ENCODE results near the gene XPNPEP2. TPM values are rescaled to one million over a fixed set of nuclear protein-coding genes. Genes with fewer than 3 reads are reported as not detected.

XPNPEP2 gene
- total RNA-seq, 2 experiments from 2014 or later, result 0.43 to 0.63 TPM

- Mint-ChIP-seq H3K36me3 (ENCODE audit: low read depth) (peaks cover 56% of the 10 kb centered on the region), H3K27ac (peak overlapping the region; percentile 97), H3K9me3 (ENCODE audit: low read depth) (no peaks in the 10 kb centered on the region), H3K4me1 (peaks cover 47% of the 10 kb centered on the region), H3K4me3 (peak overlapping the region; percentile 79), H3K27me3 (no peaks in the 10 kb centered on the region)
- ChIA-PET CTCF (interaction anchor here (0.5 to 2.3 kb wide), 3 partner anchors 8 to 173 kb away, joined by 3 to 7 read pairs (median 3); no protein-coding TSS in a partner anchor), POLR2A (interaction anchor here (1.2 to 2.2 kb wide), 2 partner anchors 8 to 25 kb away, joined by 5 to 13 read pairs; no protein-coding TSS in a partner anchor)
- peak; percentile 41 for DNase-seq
- intact Hi-C loops (cut with DNase I, micrococcal nuclease), result loop anchor here (1.0 to 5.0 kb wide), 7 partner anchors 11 to 1122 kb away; partner anchors contain the start of genes BCORL1 (in 1 of the 2), ENOX2 (in 1 of the 2), RAB33A (in 1 of the 2) and UTP14A (in 1 of the 2)
- no peak for ATAC-seq
Observed at GRCh38 chrX:129780441-129781105, 41.8 kb downstream of the XPNPEP2 start.

GRCh38 chrX:129781134-129781672, 42.4 kb downstream of the XPNPEP2 start:
- Mint-ChIP-seq H3K4me1 (peaks cover 50% of the 10 kb centered on the region), H3K27me3 (no peaks in the 10 kb centered on the region), H3K9me3 (ENCODE audit: low read depth) (no peaks in the 10 kb centered on the region), H3K27ac (peak overlapping the region; percentile 97), H3K36me3 (ENCODE audit: low read depth) (peaks cover 61% of the 10 kb centered on the region), H3K4me3 (peak overlapping the region; percentile 79)
- intact Hi-C loops (cut with DNase I, micrococcal nuclease), result loop anchor here (1.0 to 5.0 kb wide), 7 partner anchors 12 to 1121 kb away; partner anchors contain the start of genes BCORL1 (in 1 of the 2), ENOX2 (in 1 of the 2), RAB33A (in 1 of the 2) and UTP14A (in 1 of the 2)
- ATAC-seq, result peak; percentile 80
- ChIA-PET CTCF (interaction anchor here (0.5 to 2.3 kb wide), 6 partner anchors 9 to 279 kb away, joined by 3 to 7 read pairs (median 4); no protein-coding TSS in a partner anchor), POLR2A (interaction anchor here (0.9 to 2.2 kb wide), 2 partner anchors 9 to 21 kb away, joined by 5 to 13 read pairs; no protein-coding TSS in a partner anchor)
- peak; percentile 91 for DNase-seq

- Mint-ChIP-seq H3K36me3 (ENCODE audit: low read depth) (peaks cover 65% of the 10 kb centered on the region), H3K9me3 (ENCODE audit: low read depth) (no peaks in the 10 kb centered on the region), H3K4me1 (peaks cover 52% of the 10 kb centered on the region), H3K27me3 (no peaks in the 10 kb centered on the region), H3K4me3 (peak overlapping the region; percentile 79), H3K27ac (peak overlapping the region; percentile 91)
- intact Hi-C loops (cut with DNase I, micrococcal nuclease), result loop anchor here (1.0 to 5.0 kb wide), 7 partner anchors 13 to 1120 kb away; partner anchors contain the start of genes BCORL1 (in 1 of the 2), ENOX2 (in 1 of the 2), RAB33A (in 1 of the 2) and UTP14A (in 1 of the 2)
- peak; percentile 66 for DNase-seq
- ATAC-seq, result peak; percentile 28
- POLR2A ChIA-PET, result interaction anchor here (0.9 to 2.2 kb wide), 2 partner anchors 9 to 22 kb away, joined by 5 to 13 read pairs; no protein-coding TSS in a partner anchor
- CTCF ChIA-PET, result interaction anchor here (0.5 to 2.3 kb wide), 5 partner anchors 10 to 279 kb away, joined by 3 to 7 read pairs (median 4); no protein-coding TSS in a partner anchor
Observed at GRCh38 chrX:129781680-129782495, 43.1 kb downstream of the XPNPEP2 start.

GRCh38 chrX:129782706-129783105, 43.9 kb downstream of the XPNPEP2 start:
- H3K36me3 Mint-ChIP-seq (ENCODE audit: low read depth), result peaks cover 72% of the 10 kb centered on the region
- no peaks in the 10 kb centered on the region for H3K9me3 Mint-ChIP-seq (ENCODE audit: low read depth)
- no peaks in the 10 kb centered on the region for H3K27me3 Mint-ChIP-seq
- peaks cover 57% of the 10 kb centered on the region for H3K4me1 Mint-ChIP-seq
- no peak for ATAC-seq
- peak overlapping the region; percentile 91 for H3K27ac Mint-ChIP-seq
- H3K4me3 Mint-ChIP-seq, result peak overlapping the region; percentile 79
- CTCF ChIA-PET, result interaction anchor here (1.2 to 1.8 kb wide), 5 partner anchors 8 to 41 kb away, joined by 3 to 8 read pairs (median 3); no protein-coding TSS in a partner anchor
- DNase-seq, result no peak
- POLR2A ChIA-PET, result interaction anchor here (1.3 to 2.2 kb wide), 2 partner anchors 10 to 27 kb away, joined by 4 to 13 read pairs; no protein-coding TSS in a partner anchor
- intact Hi-C loops (cut with DNase I, micrococcal nuclease), result loop anchor here (5.0 kb wide), 3 partner anchors 200 to 1120 kb away; partner anchors contain the start of genes BCORL1 (in 1 of the 2), ENOX2 (in 1 of the 2) and RAB33A (in 1 of the 2)

- intact Hi-C loops (cut with DNase I, micrococcal nuclease), result loop anchor here (5.0 kb wide), 3 partner anchors 199 to 1119 kb away; partner anchors contain the start of genes BCORL1 (in 1 of the 2), ENOX2 (in 1 of the 2) and RAB33A (in 1 of the 2)
- peak; percentile 51 for DNase-seq
- ATAC-seq, result peak; percentile 5
- CTCF ChIA-PET, result interaction anchor here (0.5 to 1.8 kb wide), 7 partner anchors 8 to 124 kb away, joined by 3 to 8 read pairs (median 3); no protein-coding TSS in a partner anchor
- Mint-ChIP-seq H3K9me3 (ENCODE audit: low read depth) (no peaks in the 10 kb centered on the region), H3K27me3 (no peaks in the 10 kb centered on the region), H3K27ac (peak overlapping the region; percentile 91), H3K4me1 (peaks cover 54% of the 10 kb centered on the region), H3K36me3 (ENCODE audit: low read depth) (peaks cover 73% of the 10 kb centered on the region), H3K4me3 (peak overlapping the region; percentile 79)
- POLR2A ChIA-PET, result interaction anchor here (1.3 kb wide), 1 partner anchor 27 kb away, joined by 4 read pairs; no protein-coding TSS in a partner anchor
Observed at GRCh38 chrX:129783291-129783713, 44.5 kb downstream of the XPNPEP2 start.

GRCh38 chrX:129784371-129784770, 45.6 kb downstream of the XPNPEP2 start:
- POLR2A ChIA-PET, result no interaction called here
- no peaks in the 10 kb centered on the region for H3K9me3 Mint-ChIP-seq (ENCODE audit: low read depth)
- CTCF ChIA-PET, result interaction anchor here (1.2 to 1.8 kb wide), 3 partner anchors 28 to 47 kb away, joined by 3 to 8 read pairs (median 3); no protein-coding TSS in a partner anchor
- ATAC-seq (no peak), DNase-seq (no peak)
- H3K36me3 Mint-ChIP-seq (ENCODE audit: low read depth), result peaks cover 72% of the 10 kb centered on the region
- H3K4me3 Mint-ChIP-seq, result peak overlapping the region; percentile 79
- intact Hi-C loops (cut with DNase I, micrococcal nuclease), result loop anchor here (5.0 kb wide), 3 partner anchors 198 to 1118 kb away; partner anchors contain the start of genes BCORL1 (in 1 of the 2), ENOX2 (in 1 of the 2) and RAB33A (in 1 of the 2)
- H3K4me1 Mint-ChIP-seq, result peaks cover 45% of the 10 kb centered on the region
- H3K27me3 Mint-ChIP-seq, result no peaks in the 10 kb centered on the region
- peak overlapping the region; percentile 91 for H3K27ac Mint-ChIP-seq

- ChIA-PET POLR2A (no interaction called here), CTCF (interaction anchor here (0.6 to 1.4 kb wide), 2 partner anchors 48 to 473 kb away, joined by 3 read pairs; no protein-coding TSS in a partner anchor)
- Mint-ChIP-seq H3K4me3 (peak overlapping the region; percentile 49), H3K27ac (peak overlapping the region; percentile 84), H3K27me3 (no peaks in the 10 kb centered on the region), H3K4me1 (peaks cover 43% of the 10 kb centered on the region), H3K36me3 (ENCODE audit: low read depth) (peaks cover 72% of the 10 kb centered on the region), H3K9me3 (ENCODE audit: low read depth) (no peaks in the 10 kb centered on the region)
- ATAC-seq (no peak), DNase-seq (no peak)
- intact Hi-C loops (cut with DNase I, micrococcal nuclease), result no loop called here
Observed at GRCh38 chrX:129785160-129785947, 46.6 kb downstream of the XPNPEP2 start.

- DNase-seq, result no peak
Observed at GRCh38 chrX:129786210-129786651, 47.5 kb downstream of the XPNPEP2 start.

GRCh38 chrX:129787336-129788055, 48.7 kb downstream of the XPNPEP2 start:
- intact Hi-C loops (cut with DNase I, micrococcal nuclease), result no loop called here
- peaks cover 43% of the 10 kb centered on the region for H3K4me1 Mint-ChIP-seq
- POLR2A ChIA-PET, result no interaction called here

More at GRCh38 chrX:129786210-129786651, 47.5 kb downstream of the XPNPEP2 start:
- ChIA-PET CTCF (no interaction called here), POLR2A (no interaction called here)
- Mint-ChIP-seq H3K36me3 (ENCODE audit: low read depth) (peaks cover 64% of the 10 kb centered on the region), H3K27me3 (no peaks in the 10 kb centered on the region), H3K9me3 (ENCODE audit: low read depth) (no peaks in the 10 kb centered on the region), H3K4me3 (peak overlapping the region; percentile 49), H3K27ac (peak overlapping the region; percentile 84), H3K4me1 (peaks cover 43% of the 10 kb centered on the region)
- intact Hi-C loops (cut with DNase I, micrococcal nuclease), result no loop called here
- ATAC-seq, result no peak

More at GRCh38 chrX:129787336-129788055, 48.7 kb downstream of the XPNPEP2 start:
- CTCF ChIA-PET, result interaction anchor here (1.4 kb wide), 1 partner anchor 28 kb away, joined by 3 read pairs; no protein-coding TSS in a partner anchor
- Mint-ChIP-seq H3K36me3 (ENCODE audit: low read depth) (peaks cover 60% of the 10 kb centered on the region), H3K9me3 (ENCODE audit: low read depth) (no peaks in the 10 kb centered on the region), H3K27me3 (no peaks in the 10 kb centered on the region), H3K4me3 (no peak overlapping the region), H3K27ac (peak overlapping the region; percentile 83)
- DNase-seq (no peak), ATAC-seq (no peak)

All from activated CD4-positive, alpha-beta T cell treated with anti-CD3 and anti-CD28 coated beads for 36 hours (primary cell).